K562 (cell line): ENCODE results near the gene TFRC.
"Not testable (repeated sequence)": the region's sequence is repeated elsewhere in the genome, so short reads cannot be mapped to it uniquely, and the experiment has no call there.

Experiments
- CTCF ChIP-seq, 3 experiments: IDR thresholded peaks in 2 of 3; conservative IDR thresholded peaks in 1 of 3; 2 replicates each; pipeline ENCODE4 v1.5.1; 2011 to 2012; ENCODE audit warnings: low read length in 3 of 3, mild to moderate bottlenecking in 3 of 3, control low read depth in 2 of 3, improper control_type of control experiment in 1 of 3, inconsistent platforms in 1 of 3, low read depth in 1 of 3, mixed read lengths in 1 of 3, moderate library complexity in 1 of 3; ENCODE audit not compliant: insufficient read depth in 2 of 3
- MEF2A ChIP-seq: IDR thresholded peaks from 2 replicates; pipeline ENCODE4 v1.6.1; 2011; ENCODE audit warnings: low read depth, mild to moderate bottlenecking, low read length, moderate library complexity; ENCODE audit not compliant: control insufficient read depth
- POLR2AphosphoS5 ChIP-seq: IDR thresholded peaks from 2 replicates; pipeline ENCODE4 v1.6.1; 2011; ENCODE audit warnings: mild to moderate bottlenecking, low read depth, low read length, moderate library complexity; ENCODE audit not compliant: control insufficient read depth, insufficient read depth
- PRDM10 ChIP-seq: fragments of 450-650 bp; IDR thresholded peaks from 2 replicates; pipeline ENCODE4 v1.6.1; 2018; ENCODE audit not compliant: partially characterized antibody
- RAD51 ChIP-seq: fragments of 450-650 bp; IDR thresholded peaks from 2 replicates; pipeline ENCODE4 v1.7.1; 2016; ENCODE audit warnings: low read depth, mild to moderate bottlenecking, borderline replicate concordance
- RBM17 ChIP-seq: fragments of 200-400 bp; formaldehyde crosslinking; IDR thresholded peaks from 2 replicates; pipeline ENCODE4 v1.6.1; 2017; ENCODE audit warnings: low read depth, mild to moderate bottlenecking, low read length, borderline replicate concordance
- RCOR1 ChIP-seq, 2 experiments: IDR thresholded peaks; 2 replicates each; pipeline ENCODE4 v1.6.1; 2012; ENCODE audit warnings: low read depth in 2 of 2, low read length in 2 of 2, borderline replicate concordance in 1 of 2, improper control_type of control experiment in 1 of 2
- RERE ChIP-seq: sonication (generic); formaldehyde crosslinking; IDR thresholded peaks from 2 replicates; pipeline ENCODE4 v1.8.0; 2023; ENCODE audit warnings: missing genetic modification reagents, mild to moderate bottlenecking, borderline replicate concordance
- SIRT6 ChIP-seq: IDR thresholded peaks from one replicate; pipeline ENCODE4 v1.6.1; 2012; ENCODE audit warnings: low read depth, mild to moderate bottlenecking, control low read depth, inconsistent platforms, low read length, moderate library complexity
- ZMIZ1 ChIP-seq, 2 experiments: fragments of 150-350 bp in 1 of 2; IDR thresholded peaks; 2 replicates each; pipeline ENCODE4 v1.6.1; 2012 to 2016; ENCODE audit warnings: low read depth in 2 of 2, low read length in 2 of 2, mild to moderate bottlenecking in 1 of 2, moderate library complexity in 1 of 2
- ZNF586 ChIP-seq: fragments of 450-650 bp; formaldehyde crosslinking; conservative IDR thresholded peaks from 2 replicates; pipeline ENCODE4 v1.4.0; 2020; ENCODE audit warnings: mild to moderate bottlenecking, moderate library complexity

- not testable (repeated sequence) for TF ChIP-seq RERE (CRISPR knock-in tag); ZNF586 (CRISPR knock-in tag); MEF2A; PRDM10; CTCF (IDR thresholded peaks at IDR 0.05 in 2 of 3, conservative IDR thresholded peaks at IDR 0.05 in 1 of 3; ENCODE audit: insufficient read depth in 2 of 3, low read depth in 1 of 3, low read length in 3 of 3); POLR2AphosphoS5; SIRT6; RBM17; RCOR1 (IDR thresholded peaks at IDR 0.05; ENCODE audit: borderline replicate concordance in 1 of 2, low read depth in 2 of 2, low read length in 2 of 2); ZMIZ1 (IDR thresholded peaks at IDR 0.05; ENCODE audit: low read depth in 2 of 2, low read length in 2 of 2)
- 0 out of 2 replicates have a peak, but pooled peaks have one; percentile 44 for TF ChIP-seq RAD51
Observed at GRCh38 chr3:196022499-196022878, 59.4 kb downstream of the TFRC start.
